ENCODE measurements around the gene HEBP2. TPM values are rescaled to one million over a fixed set of nuclear protein-coding genes. Genes with fewer than 3 reads are reported as not detected.
A peak's percentile ranks its signal among the peaks of the same experiment; 100 is the strongest.

HEBP2 gene
- total RNA-seq, 1 donor, result 35.8 TPM

DNA sequence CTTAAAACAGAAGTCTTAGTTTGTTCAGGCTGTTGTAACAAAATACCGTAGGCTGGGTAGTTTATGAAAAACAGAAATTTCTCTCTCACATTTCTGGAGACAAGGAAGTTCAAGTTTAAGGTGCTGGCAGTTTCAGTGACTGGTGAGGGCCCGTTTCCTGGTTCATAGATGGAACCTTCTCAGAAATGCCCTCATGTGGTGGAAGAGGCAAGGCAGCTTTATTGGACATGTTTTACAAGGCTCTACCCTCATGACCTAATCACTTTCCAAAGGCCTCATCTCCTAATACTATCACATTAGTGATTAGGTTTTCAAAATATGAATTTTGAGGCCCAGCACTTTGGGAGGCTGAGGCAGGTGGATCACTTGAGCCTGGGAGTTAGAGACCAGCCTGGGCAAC is 2.4 kb downstream of the HEBP2 start:
- peaks cover 30% of the 10 kb centered on the region for H3K36me3 ChIP-seq (ENCODE audit: insufficient read depth, low read length)
- peaks cover 26% of the 10 kb centered on the region for H3K4me1 ChIP-seq (ENCODE audit: insufficient read depth, low read length)
- no peaks in the 10 kb centered on the region for H3K9me3 ChIP-seq (ENCODE audit: low read depth, low read length)
- DNase-seq (ENCODE audit: insufficient read length, low spot score, missing footprints), result no peak
- no peak overlapping the region for H3K27ac ChIP-seq (ENCODE audit: low read depth, low read length)
- H3K27me3 ChIP-seq (ENCODE audit: insufficient read depth, low read length), result no peaks in the 10 kb centered on the region
- H3K4me2 ChIP-seq (ENCODE audit: insufficient read depth, low read length), result no peak overlapping the region
- no peak overlapping the region for H3K4me3 ChIP-seq (ENCODE audit: insufficient read depth, low read length)
- H2AFZ ChIP-seq (ENCODE audit: low read length), result no peak overlapping the region
- H4K20me1 ChIP-seq (ENCODE audit: insufficient read depth, low read length), result peaks cover 2% of the 10 kb centered on the region
- TF ChIP-seq, protein P1, sequence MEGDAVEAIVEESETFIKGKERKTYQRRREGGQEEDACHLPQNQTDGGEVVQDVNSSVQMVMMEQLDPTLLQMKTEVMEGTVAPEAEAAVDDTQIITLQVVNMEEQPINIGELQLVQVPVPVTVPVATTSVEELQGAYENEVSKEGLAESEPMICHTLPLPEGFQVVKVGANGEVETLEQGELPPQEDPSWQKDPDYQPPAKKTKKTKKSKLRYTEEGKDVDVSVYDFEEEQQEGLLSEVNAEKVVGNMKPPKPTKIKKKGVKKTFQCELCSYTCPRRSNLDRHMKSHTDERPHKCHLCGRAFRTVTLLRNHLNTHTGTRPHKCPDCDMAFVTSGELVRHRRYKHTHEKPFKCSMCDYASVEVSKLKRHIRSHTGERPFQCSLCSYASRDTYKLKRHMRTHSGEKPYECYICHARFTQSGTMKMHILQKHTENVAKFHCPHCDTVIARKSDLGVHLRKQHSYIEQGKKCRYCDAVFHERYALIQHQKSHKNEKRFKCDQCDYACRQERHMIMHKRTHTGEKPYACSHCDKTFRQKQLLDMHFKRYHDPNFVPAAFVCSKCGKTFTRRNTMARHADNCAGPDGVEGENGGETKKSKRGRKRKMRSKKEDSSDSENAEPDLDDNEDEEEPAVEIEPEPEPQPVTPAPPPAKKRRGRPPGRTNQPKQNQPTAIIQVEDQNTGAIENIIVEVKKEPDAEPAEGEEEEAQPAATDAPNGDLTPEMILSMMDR (IDR thresholded peaks at IDR 0.05; ENCODE audit: extremely low read depth, low read depth, low read length), result no peak
- no peaks in the 10 kb centered on the region for H3K79me2 ChIP-seq (ENCODE audit: insufficient read depth, low read length)

DNA sequence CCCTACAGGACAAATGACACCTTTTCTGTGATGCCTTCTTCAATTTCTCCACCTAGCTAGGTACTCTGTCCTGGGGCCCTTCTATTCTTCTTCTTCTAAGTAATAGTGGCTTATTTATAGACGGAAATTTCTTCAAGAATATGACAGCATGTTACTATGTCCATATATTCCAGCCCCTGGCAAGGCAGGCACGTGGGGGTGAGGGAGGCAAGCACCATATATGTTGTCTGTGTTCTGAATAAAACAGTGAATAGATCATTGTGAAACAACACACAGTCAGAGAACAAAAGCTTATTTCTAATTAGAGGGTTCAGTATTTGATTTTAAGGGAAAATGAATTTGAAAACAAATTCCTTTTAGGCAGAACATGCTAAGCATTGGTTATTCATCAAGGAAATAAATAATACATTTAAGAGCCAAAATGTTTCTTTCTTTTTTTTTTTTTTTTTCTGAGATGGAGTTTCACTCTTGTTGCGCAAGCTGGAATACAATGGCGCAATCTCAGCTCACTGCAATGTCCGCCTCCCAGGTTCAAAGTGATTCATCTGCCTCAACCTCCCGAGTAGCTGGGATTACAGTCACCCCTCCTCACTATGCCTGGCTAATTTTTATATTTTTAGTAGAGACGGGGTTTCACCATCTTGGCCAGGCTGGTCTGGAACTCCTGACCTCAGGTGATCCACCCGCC is 6.2 kb downstream of the HEBP2 start:
- peaks cover 48% of the 10 kb centered on the region for H3K36me3 ChIP-seq (ENCODE audit: insufficient read depth, low read length)
- peaks cover 24% of the 10 kb centered on the region for H3K4me1 ChIP-seq (ENCODE audit: insufficient read depth, low read length)
- H3K27me3 ChIP-seq (ENCODE audit: insufficient read depth, low read length), result no peaks in the 10 kb centered on the region
- no peak for DNase-seq (ENCODE audit: insufficient read length, low spot score, missing footprints)
- no peak overlapping the region for H2AFZ ChIP-seq (ENCODE audit: low read length)
- no peaks in the 10 kb centered on the region for H3K9me3 ChIP-seq (ENCODE audit: low read depth, low read length)
- H3K4me2 ChIP-seq (ENCODE audit: insufficient read depth, low read length), result no peak overlapping the region
- H4K20me1 ChIP-seq (ENCODE audit: insufficient read depth, low read length), result peaks cover 2% of the 10 kb centered on the region
- H3K4me3 ChIP-seq (ENCODE audit: insufficient read depth, low read length), result no peak overlapping the region
- H3K27ac ChIP-seq (ENCODE audit: low read depth, low read length), result peak overlapping the region; percentile 69
- H3K79me2 ChIP-seq (ENCODE audit: insufficient read depth, low read length), result no peaks in the 10 kb centered on the region
- TF ChIP-seq, protein P1 (IDR thresholded peaks at IDR 0.05; ENCODE audit: extremely low read depth, low read depth, low read length), result no peak

DNA sequence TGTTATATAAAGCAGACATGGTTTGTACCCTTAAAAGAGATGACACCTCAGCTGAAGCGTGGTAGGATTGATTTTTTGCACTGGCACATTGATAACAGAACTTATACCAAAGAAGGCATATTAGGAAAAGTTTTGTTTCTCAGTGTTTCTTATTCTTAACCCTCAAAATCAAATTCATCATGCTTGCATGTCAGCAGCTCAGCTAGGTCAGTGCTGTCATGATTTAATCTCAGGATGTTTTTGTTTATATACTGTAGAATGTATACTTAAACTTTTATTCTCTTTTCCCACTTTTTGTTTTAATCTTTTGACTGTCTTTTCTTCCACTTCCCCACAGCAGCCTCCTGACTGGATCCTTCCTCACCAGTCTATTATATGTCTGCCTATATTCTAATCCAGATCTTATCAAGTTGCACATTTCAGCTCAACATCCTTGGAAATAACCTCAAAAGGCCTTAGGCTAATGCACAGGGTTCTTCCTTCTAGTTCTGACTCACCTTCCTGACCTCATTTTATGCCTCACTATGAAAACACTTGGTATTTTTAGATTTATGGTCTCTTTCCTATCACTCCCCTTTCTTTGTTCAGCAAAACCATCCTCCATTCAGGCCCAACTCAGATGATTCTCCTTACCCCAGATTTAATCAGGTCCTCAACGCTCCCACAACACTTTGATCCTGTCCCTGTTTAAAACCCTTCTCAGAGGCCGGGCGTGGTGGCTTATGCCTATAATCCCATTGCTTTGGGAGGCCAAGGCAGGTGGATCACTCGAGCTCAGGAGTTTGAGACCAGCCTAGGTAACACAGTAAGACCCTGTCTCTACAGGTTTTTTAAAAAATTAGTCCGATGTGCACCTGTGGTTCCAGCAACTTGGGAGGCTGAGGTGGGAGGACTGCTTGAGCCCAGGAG is 7.2 kb downstream of the HEBP2 start:
- Histone ChIP-seq H3K79me2 (ENCODE audit: insufficient read depth, low read length) (no peaks in the 10 kb centered on the region), H2AFZ (ENCODE audit: low read length) (no peak overlapping the region), H3K4me3 (ENCODE audit: insufficient read depth, low read length) (no peak overlapping the region), H3K36me3 (ENCODE audit: insufficient read depth, low read length) (peaks cover 43% of the 10 kb centered on the region), H3K27ac (ENCODE audit: low read depth, low read length) (peak overlapping the region; percentile 69), H3K4me2 (ENCODE audit: insufficient read depth, low read length) (peak overlapping the region; percentile 46), H4K20me1 (ENCODE audit: insufficient read depth, low read length) (no peaks in the 10 kb centered on the region), H3K9me3 (ENCODE audit: low read depth, low read length) (no peaks in the 10 kb centered on the region), H3K4me1 (ENCODE audit: insufficient read depth, low read length) (peaks cover 21% of the 10 kb centered on the region), H3K27me3 (ENCODE audit: insufficient read depth, low read length) (no peaks in the 10 kb centered on the region)
- TF ChIP-seq, protein P1 (IDR thresholded peaks at IDR 0.05; ENCODE audit: extremely low read depth, low read depth, low read length), result no peak
- DNase-seq (ENCODE audit: insufficient read length, low spot score, missing footprints), result peak; percentile 85

DNA sequence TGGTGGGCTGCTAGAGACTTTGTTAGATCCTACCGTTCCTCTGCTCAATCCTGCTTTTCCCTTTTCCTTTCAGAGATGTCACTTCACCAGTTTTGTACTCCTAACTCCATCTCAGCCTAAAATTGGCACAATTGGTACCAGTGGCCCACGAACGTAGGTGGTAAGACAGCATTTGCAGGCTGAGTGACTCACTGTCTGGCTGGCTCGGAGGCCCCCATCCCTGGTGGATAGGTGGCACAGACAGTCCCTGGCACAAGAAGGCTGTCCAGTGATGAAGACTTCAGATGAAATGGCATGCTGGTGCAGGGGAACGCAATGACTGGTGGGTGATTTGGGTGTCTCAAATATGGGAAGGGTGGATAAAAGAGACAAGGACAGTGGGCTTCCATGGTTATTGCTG is 11.1 kb downstream of the HEBP2 start:
- TF ChIP-seq, protein P1 (IDR thresholded peaks at IDR 0.05; ENCODE audit: extremely low read depth, low read depth, low read length), result no peak
- Histone ChIP-seq H2AFZ (ENCODE audit: low read length) (no peak overlapping the region), H3K27ac (ENCODE audit: low read depth, low read length) (no peak overlapping the region), H3K27me3 (ENCODE audit: insufficient read depth, low read length) (no peaks in the 10 kb centered on the region), H3K36me3 (ENCODE audit: insufficient read depth, low read length) (peaks cover 18% of the 10 kb centered on the region), H3K79me2 (ENCODE audit: insufficient read depth, low read length) (no peaks in the 10 kb centered on the region), H3K4me1 (ENCODE audit: insufficient read depth, low read length) (peaks cover 16% of the 10 kb centered on the region), H4K20me1 (ENCODE audit: insufficient read depth, low read length) (no peaks in the 10 kb centered on the region), H3K4me3 (ENCODE audit: insufficient read depth, low read length) (no peak overlapping the region), H3K4me2 (ENCODE audit: insufficient read depth, low read length) (no peak overlapping the region), H3K9me3 (ENCODE audit: low read depth, low read length) (no peaks in the 10 kb centered on the region)
- no peak for DNase-seq (ENCODE audit: insufficient read length, low spot score, missing footprints)
